A549 treated with Hydrocortisone at 1 μM for 4 hours (cell line): ENCODE data around the gene BFSP1. TPM values are rescaled to one million over a fixed set of nuclear protein-coding genes. Genes with fewer than 3 reads are reported as not detected.

Source experiments
- total RNA-seq: library from RNA; stranded (reverse); fragments of 200-300 nt; extraction: Qiagen RNA extraction; gene quantifications from 5 replicates; pipeline ENCODE4 v1.2.3, GENCODE V29; 2022

BFSP1 gene
- 3.8 to 4.6 TPM (median 4.3 TPM) in 5 replicates for total RNA-seq

GRCh38 chr20:17530716-17531664 lies at the start of gene BFSP1:
Gene BFSP1 (minus strand): TSS chr20:17531379. CDS start chr20:17531329, 50 bp downstream.

DNA sequence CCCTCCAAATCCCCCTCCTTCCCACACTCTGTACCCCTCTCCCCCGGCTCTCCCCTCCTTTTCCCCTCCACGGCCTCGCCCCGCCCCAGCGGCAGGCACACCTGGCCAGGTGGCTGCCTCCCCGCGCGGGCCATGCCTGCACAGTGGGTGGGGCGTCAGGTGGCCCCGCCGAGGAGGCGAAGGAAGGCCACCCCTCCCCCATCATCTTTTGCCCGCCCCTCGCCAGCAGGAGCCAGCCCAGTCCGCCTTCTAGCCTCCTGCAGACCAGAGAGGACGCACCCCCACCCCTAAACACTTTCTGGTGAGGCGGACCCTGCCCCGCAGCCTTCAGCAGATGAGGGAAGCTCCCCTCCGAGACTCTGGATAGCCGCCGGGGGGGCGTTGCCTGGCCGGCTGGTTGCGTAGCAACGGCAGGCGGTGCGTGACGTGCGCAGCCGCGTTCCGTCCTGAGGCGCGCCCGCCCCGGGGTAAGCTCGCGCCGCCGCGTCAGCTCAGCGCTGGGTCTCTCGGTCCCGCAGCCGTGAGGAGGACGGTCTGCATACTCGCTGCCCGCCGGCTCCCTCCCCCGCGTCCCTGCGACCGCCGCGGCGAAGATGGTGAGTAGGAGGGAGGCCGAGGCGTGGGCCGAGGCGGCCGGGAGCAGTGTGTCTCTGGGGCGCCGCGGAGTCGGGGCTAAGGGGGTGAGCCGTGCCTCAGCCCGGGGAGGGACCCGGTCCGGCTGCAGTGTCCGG lies 38.6 kb upstream of the BFSP1 start, which contains the start of gene DSTN:
TSS of gene DSTN (plus strand) at position 460 of the 731 bp plus-strand sequence. CDS start at position 594, 134 bp downstream.

Other genes starting within 250 kb of the BFSP1 start
- gene DSTN, start 38.7 kb upstream of the BFSP1 start, total RNA-seq, result 655 to 867 TPM (median 692 TPM) in 5 replicates
- 118 to 161 TPM (median 159 TPM) in 5 replicates for gene RRBP1, start 150.9 kb upstream of the BFSP1 start, total RNA-seq
- not detected in 5 replicates for gene BANF2, start 168.6 kb upstream of the BFSP1 start, total RNA-seq